Pancreas (tissue), 10 donors: ENCODE measurements around the gene DNAJC16. TPM values are rescaled to one million over a fixed set of nuclear protein-coding genes. Genes with fewer than 3 reads are reported as not detected.

Source experiments
- ATAC-seq, 4 donors: fragments of 200-7000 bp; cut with Tn5 transposase; one replicate each; pipeline versions ENCODE4 v1.8.0 to v1.9.1; 2020; ENCODE audit warnings: mild to moderate bottlenecking in 4 of 4, moderate library complexity in 4 of 4
- DNase-seq, 6 donors: peaks; one replicate each; pipeline ENCODE4 v3.0.0-alpha.2; 2020
- FAIRE-seq: peaks from 2 replicates; lab custom pipeline; 2012; peaks lifted over from hg19 to GRCh38; lab: Jason Lieb, UNC
- H3K27ac ChIP-seq, 4 donors: fragments of 200-600 bp; sonication (generic); 1 replicate in 3 of 4; 2 replicates in 1 of 4; pipeline versions ENCODE4 v1.5.0 to v1.8.0; 2020
- H3K27me3 ChIP-seq, 4 donors: fragments of 200-600 bp; one replicate each; pipeline ENCODE4 v1.8.0; 2021
- H3K36me3 ChIP-seq, 3 donors: fragments of 200-600 bp; sonication (generic) in 1 of 3; one replicate each; pipeline versions ENCODE4 v1.5.0 to v1.8.0; 2020 to 2021
- H3K4me1 ChIP-seq, 3 donors: fragments of 200-600 bp; one replicate each; pipeline ENCODE4 v1.8.0; 2021
- H3K4me3 ChIP-seq, 4 donors: fragments of 200-600 bp; sonication (generic) in 2 of 4; one replicate each; pipeline versions ENCODE4 v1.5.0 to v1.8.0; 2020 to 2021
- H3K9me3 ChIP-seq, 4 donors: fragments of 200-600 bp; one replicate each; pipeline ENCODE4 v1.8.0; 2021
- WGBS, 2 donors: extraction: QIAGEN DNeasy Blood & Tissue Kit; methylation state at CpG; one replicate each; pipeline ENCODE4 v1.1.7; 2013; 5-methylcytosine and 5-hydroxymethylcytosine counted together
- intact Hi-C, 3 donors: fragments of 100-400 bp; cut with DNase I; formaldehyde crosslinking; loops; one replicate each; pipeline versions ENCODE4 v1.11.1 to v1.14.2; 2022
- polyA plus RNA-seq, 2 donors: library from polyadenylated mRNA; stranded (reverse); fragments of 200-250 nt; gene quantifications; one replicate each; pipeline ENCODE4 v1.2.3, GENCODE V29; 2013
- total RNA-seq, 6 donors: library from RNA; stranded (reverse); fragmentation: NEBNext Ultra II Directional in 4 of 6; extraction: Animal tissue kit (Norgen Biotek cat#: 25700) in 4 of 6; gene quantifications; one replicate each; pipeline versions ENCODE4 v1.2.1 to v1.2.4, GENCODE V29; 2021 to 2023
- TF ChIP-seq, protein P1 (sequence below), 4 donors: fragments of 200-600 bp; sonication (generic) in 3 of 4; IDR thresholded peaks; one replicate each; pipeline versions ENCODE4 v1.5.0 to v1.8.0; 2021; ENCODE audit warnings: antibody characterized with exemption in 4 of 4
- donor health status: healthy with polysubstance abuse.
- donor health status: DM: no; HTN: no; CAD: no; lungs with moderate emphysema.
- donor health status: DM: no; HTN: no; CAD: no.
- donor health status: control.
- donor health status: control.
- donor health status: Bipolar disorder and iron deficiency.
- donor health status: DM: yes; HTN: yes; CAD: no.
- donor health status: DM: no; HTN: no; CAD: no.
- donor health status: DM: no; HTN: no; CAD: no.
- donor health status: DM: yes; HTN: yes; CAD: no.

The DNAJC16 gene
- total and polyA plus RNA-seq, 8 donors = 5.0 to 16.2 (median 9.9) TPM

DNA sequence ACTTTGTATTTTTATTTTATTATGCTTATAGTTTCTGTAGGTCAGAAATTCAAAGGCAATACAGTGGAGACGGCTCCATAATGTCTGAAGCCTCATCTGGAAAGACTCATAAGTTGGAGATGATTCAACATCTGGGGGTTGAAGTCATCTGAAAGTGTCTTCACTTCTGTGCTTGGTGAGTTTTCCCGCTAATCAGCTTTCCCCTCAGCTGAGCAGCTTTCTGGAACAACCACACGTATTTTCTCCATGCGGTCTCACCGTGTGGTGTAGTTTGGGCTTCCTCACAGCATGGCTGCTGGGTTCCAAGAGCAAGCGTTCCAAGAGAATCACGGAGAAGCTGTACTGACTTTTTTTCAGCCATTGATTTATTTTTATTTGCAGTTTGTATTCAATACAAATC is 83.0 kb downstream of the DNAJC16 start:
- DNase-seq (no peak), ATAC-seq (no peak), FAIRE-seq (no peak)
- Histone ChIP-seq H3K36me3 (no peaks in the 10 kb centered on the region), H3K4me3 (no peak overlapping the region), H3K9me3 (no peaks in the 10 kb centered on the region), H3K27me3 (no peaks in the 10 kb centered on the region), H3K27ac (no peak overlapping the region), H3K4me1 (peaks cover 0 to 8% (median 0%) of the 10 kb centered on the region in 3 donors)
- TF ChIP-seq, protein P1, sequence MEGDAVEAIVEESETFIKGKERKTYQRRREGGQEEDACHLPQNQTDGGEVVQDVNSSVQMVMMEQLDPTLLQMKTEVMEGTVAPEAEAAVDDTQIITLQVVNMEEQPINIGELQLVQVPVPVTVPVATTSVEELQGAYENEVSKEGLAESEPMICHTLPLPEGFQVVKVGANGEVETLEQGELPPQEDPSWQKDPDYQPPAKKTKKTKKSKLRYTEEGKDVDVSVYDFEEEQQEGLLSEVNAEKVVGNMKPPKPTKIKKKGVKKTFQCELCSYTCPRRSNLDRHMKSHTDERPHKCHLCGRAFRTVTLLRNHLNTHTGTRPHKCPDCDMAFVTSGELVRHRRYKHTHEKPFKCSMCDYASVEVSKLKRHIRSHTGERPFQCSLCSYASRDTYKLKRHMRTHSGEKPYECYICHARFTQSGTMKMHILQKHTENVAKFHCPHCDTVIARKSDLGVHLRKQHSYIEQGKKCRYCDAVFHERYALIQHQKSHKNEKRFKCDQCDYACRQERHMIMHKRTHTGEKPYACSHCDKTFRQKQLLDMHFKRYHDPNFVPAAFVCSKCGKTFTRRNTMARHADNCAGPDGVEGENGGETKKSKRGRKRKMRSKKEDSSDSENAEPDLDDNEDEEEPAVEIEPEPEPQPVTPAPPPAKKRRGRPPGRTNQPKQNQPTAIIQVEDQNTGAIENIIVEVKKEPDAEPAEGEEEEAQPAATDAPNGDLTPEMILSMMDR (IDR thresholded peaks at IDR 0.05) = no peak
- intact Hi-C loops = no loop called here
- 88 to 91% methylated on average over 7 of the region's 7 CpGs for WGBS, 2 donors

DNA sequence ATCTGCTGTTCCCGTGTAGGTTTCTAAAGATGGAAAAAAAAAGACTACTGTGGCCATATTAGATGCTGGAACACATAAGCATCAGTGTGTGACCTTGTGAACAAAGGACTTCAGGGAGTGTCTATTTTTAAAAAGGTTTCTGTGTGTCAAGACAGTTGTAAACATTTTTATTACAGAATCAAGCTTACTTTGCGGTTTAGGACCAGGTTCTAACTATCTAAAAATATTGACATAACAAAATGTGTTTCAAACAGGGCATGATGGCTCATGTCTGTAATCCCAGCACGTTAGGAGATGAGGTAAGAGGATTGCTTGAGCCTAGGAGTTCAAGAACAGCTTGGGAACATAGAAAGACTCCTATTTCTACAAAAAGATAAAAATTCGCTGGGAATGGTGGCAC is 83.5 kb downstream of the DNAJC16 start:
- Histone ChIP-seq H3K4me3 (no peak overlapping the region), H3K9me3 (no peaks in the 10 kb centered on the region), H3K27me3 (no peaks in the 10 kb centered on the region), H3K27ac (no peak overlapping the region), H3K4me1 (peaks cover 0 to 5% (median 0%) of the 10 kb centered on the region in 3 donors), H3K36me3 (no peaks in the 10 kb centered on the region)
- DNase-seq (no peak), FAIRE-seq (no peak), ATAC-seq (peak in 1 of 4 donors; percentile 40)
- 58 to 64% methylated on average over 4 of the region's 4 CpGs for WGBS, 2 donors
- intact Hi-C loops = no loop called here
- TF ChIP-seq, protein P1 (IDR thresholded peaks at IDR 0.05) = no peak

DNA sequence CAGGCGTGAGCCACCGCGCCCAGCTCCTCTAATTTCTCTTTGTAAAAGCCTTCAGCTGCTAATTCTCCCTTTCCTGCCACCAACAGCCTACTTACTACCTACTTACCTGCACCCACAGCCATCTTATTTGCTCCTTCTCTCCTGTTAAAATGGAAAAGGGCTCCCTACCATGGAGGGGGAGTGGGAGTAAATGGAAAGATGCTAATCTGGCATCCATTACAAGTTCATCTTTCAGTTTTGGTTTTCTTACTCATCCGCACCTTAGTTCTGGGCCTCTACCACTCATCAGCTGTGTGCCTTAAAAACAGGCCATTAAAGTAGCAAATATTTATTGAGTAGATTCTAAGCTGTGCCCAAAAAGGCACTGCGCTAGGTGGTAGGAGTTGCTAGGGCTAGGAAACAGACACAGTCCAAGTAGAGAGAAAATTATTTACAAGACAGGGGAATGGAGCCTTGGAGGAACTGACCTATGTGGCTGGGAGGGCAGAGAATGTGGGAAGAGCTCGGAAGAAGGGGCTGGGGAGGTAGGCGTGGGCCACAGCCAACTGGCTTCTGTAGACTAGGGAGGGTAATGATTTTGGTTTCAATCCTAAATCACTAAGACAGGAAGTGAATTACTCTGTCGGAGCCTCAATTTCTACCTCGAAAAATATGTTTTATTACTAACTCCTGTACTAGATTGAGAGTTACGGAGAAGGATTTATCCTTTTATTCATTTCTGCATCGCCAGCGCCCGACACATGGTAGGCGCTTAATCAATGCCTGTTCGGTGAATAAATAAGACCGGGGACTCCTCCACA is 89.9 kb downstream of the DNAJC16 start:
- H3K9me3 ChIP-seq = no peaks in the 10 kb centered on the region
- intact Hi-C loops = no loop called here
- H3K4me1 ChIP-seq = peaks cover 15 to 36% (median 27%) of the 10 kb centered on the region in 3 donors
- DNase-seq (peak in 1 of 6 donors; percentile 24), ATAC-seq (peak in 2 of 4 donors; percentile 3 to 7), FAIRE-seq (no peak)
- H3K27me3 ChIP-seq = no peaks in the 10 kb centered on the region
- peak overlapping the region; percentile 51 to 97 (median 92) for H3K27ac ChIP-seq
- TF ChIP-seq, protein P1 (IDR thresholded peaks at IDR 0.05) = no peak
- peak overlapping the region; percentile 21 to 92 (median 60) for H3K4me3 ChIP-seq
- WGBS, 2 donors = 33 to 34% methylated on average over 16 of the region's 16 CpGs
- H3K36me3 ChIP-seq = no peaks in the 10 kb centered on the region

DNA sequence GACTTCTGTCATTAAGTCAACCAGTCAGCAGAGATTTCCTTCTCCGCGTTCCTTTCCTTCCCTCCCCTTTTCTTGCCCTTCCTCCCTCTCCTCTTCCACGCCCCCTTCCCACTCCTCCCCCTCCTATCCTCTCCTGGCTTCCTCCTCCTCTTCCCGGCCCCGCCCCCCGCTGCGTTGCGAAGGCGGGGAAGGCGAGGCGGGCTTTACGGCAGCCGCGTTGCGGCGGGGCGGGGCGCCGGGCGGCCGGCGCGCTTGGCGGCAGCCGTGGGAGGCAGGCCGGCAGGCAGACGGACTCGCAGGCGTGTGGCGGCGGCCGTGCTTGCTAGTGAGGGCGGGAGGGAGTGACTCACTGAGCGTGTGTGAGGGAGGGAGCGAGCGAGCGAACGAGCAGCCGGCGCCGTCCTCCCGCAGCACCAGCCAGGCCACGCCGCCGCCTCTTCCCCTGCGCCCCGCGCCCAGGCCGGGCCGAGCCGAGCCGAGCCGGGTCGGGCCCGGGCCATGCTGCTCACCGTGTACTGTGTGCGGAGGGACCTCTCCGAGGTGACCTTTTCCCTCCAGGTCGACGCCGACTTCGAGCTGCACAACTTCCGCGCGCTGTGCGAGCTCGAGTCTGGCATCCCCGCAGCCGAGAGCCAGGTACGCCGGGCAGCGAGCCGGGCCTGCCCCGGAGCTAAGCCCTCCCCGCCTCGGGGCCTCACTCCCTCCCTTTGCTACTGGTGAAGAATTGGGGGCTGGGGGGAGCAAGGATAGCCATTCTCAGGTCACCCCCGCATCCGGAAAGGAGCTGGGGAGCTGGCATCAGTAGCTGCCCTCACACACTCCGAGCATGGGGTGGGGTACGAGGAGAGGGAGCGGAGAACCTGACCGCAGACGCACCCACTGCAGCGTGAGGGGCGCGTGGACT is 90.8 kb downstream of the DNAJC16 start, which contains the start of gene DDI2:
Gene DDI2 (plus strand): TSS at position 286 of the 904 bp plus-strand sequence. CDS start 213 bp downstream, at position 499.
- 0 to 1% methylated on average over 74 to 86 of the region's 86 CpGs for WGBS, 2 donors
- H3K36me3 ChIP-seq = no peaks in the 10 kb centered on the region
- H3K27ac ChIP-seq = peak within 1 kb of the TSS; percentile 88 to 98 (median 96)
- no peaks in the 10 kb centered on the region for H3K27me3 ChIP-seq
- peak; percentile 91 to 93 (median 92) for ATAC-seq
- H3K9me3 ChIP-seq = no peaks in the 10 kb centered on the region
- peak within 1 kb of the TSS; percentile 53 to 95 (median 90) for H3K4me3 ChIP-seq
- peaks cover 15 to 45% (median 32%) of the 10 kb centered on the region in 3 donors for H3K4me1 ChIP-seq
- DNase-seq = peak; percentile 97 to 99 (median 98)
- TF ChIP-seq, protein P1 (IDR thresholded peaks at IDR 0.05) = no peak
- intact Hi-C loops = no loop called here
- no peak for FAIRE-seq
